ENCODE results near the gene CENPB. TPM values are rescaled to one million over a fixed set of nuclear protein-coding genes. Genes with fewer than 3 reads are reported as not detected.

The CENPB gene
- total RNA-seq, 4 donors from 2014 or later, result 39.8 to 61.9 (median 47.0) TPM

GRCh38 chr20:3748073-3748472 lies 38.5 kb downstream of the CENPB start:
- H3K36me3 ChIP-seq, result no peaks in the 10 kb centered on the region
- peaks cover 0 to 24% (median 2%) of the 10 kb centered on the region in 4 donors for H3K4me1 ChIP-seq
- H3K4me3 ChIP-seq, result no peak overlapping the region
- no peak for DNase-seq
- no peaks in the 10 kb centered on the region for H3K9me3 ChIP-seq
- H3K27me3 ChIP-seq, result peaks cover 0 to 5% of the 10 kb centered on the region in 2 donors
- no peak overlapping the region for H3K27ac ChIP-seq
- no peak for TF ChIP-seq POLR2A (IDR thresholded peaks at IDR 0.05)
- no peak for TF ChIP-seq CTCF (IDR thresholded peaks at IDR 0.05)

GRCh38 chr20:3747471-3747870 lies 39.1 kb downstream of the CENPB start:
- Histone ChIP-seq H3K27ac (no peak overlapping the region), H3K4me1 (peaks cover 0 to 24% (median 2%) of the 10 kb centered on the region in 4 donors), H3K4me3 (no peak overlapping the region), H3K9me3 (no peaks in the 10 kb centered on the region), H3K36me3 (no peaks in the 10 kb centered on the region), H3K27me3 (peaks cover 0 to 5% of the 10 kb centered on the region in 2 donors)
- TF ChIP-seq CTCF (IDR thresholded peaks at IDR 0.05), result no peak
- TF ChIP-seq POLR2A (IDR thresholded peaks at IDR 0.05), result no peak
- no peak for DNase-seq

GRCh38 chr20:3745686-3746173 lies 40.8 kb downstream of the CENPB start:
- TF ChIP-seq CTCF (IDR thresholded peaks at IDR 0.05), result no peak
- no peak for TF ChIP-seq POLR2A (IDR thresholded peaks at IDR 0.05)
- peaks cover 0 to 5% of the 10 kb centered on the region in 2 donors for H3K27me3 ChIP-seq
- DNase-seq, result no peak
- H3K36me3 ChIP-seq, result no peaks in the 10 kb centered on the region
- H3K9me3 ChIP-seq, result no peaks in the 10 kb centered on the region
- no peak overlapping the region for H3K4me3 ChIP-seq
- H3K27ac ChIP-seq, result no peak overlapping the region
- H3K4me1 ChIP-seq, result peaks cover 0 to 11% (median 2%) of the 10 kb centered on the region in 4 donors

GRCh38 chr20:3744806-3745685 lies 41.5 kb downstream of the CENPB start:
- TF ChIP-seq CTCF (IDR thresholded peaks at IDR 0.05) (no peak), POLR2A (IDR thresholded peaks at IDR 0.05) (no peak)
- H3K4me3 ChIP-seq, result peak overlapping the region in 2 of 4 donors; percentile 6 to 32
- DNase-seq, result peak; percentile 63 to 87 (median 75)

GRCh38 chr20:3744037-3744436 lies 42.5 kb downstream of the CENPB start:
- no peaks in the 10 kb centered on the region for H3K4me1 ChIP-seq
- no peaks in the 10 kb centered on the region for H3K36me3 ChIP-seq
- no peak overlapping the region for H3K27ac ChIP-seq
- no peaks in the 10 kb centered on the region for H3K27me3 ChIP-seq
- no peak overlapping the region for H3K4me3 ChIP-seq
- no peak for TF ChIP-seq POLR2A (IDR thresholded peaks at IDR 0.05)
- TF ChIP-seq CTCF (IDR thresholded peaks at IDR 0.05), result no peak
- no peak for DNase-seq
- H3K9me3 ChIP-seq, result no peaks in the 10 kb centered on the region

More at GRCh38 chr20:3744806-3745685, 41.5 kb downstream of the CENPB start:
- H3K27ac ChIP-seq, result no peak overlapping the region
- peaks cover 0 to under 1% of the 10 kb centered on the region in 2 donors for H3K27me3 ChIP-seq
- no peaks in the 10 kb centered on the region for H3K36me3 ChIP-seq
- peaks cover 0 to 7% (median 2%) of the 10 kb centered on the region in 4 donors for H3K4me1 ChIP-seq
- H3K9me3 ChIP-seq, result no peaks in the 10 kb centered on the region
